Astrocyte (in vitro differentiated cells and primary cell): ENCODE data around the gene SAMM50.

Experiments
- EZH2 ChIP-seq: IDR thresholded peaks from 2 replicates; pipeline ENCODE4 v1.6.1; 2012; ENCODE audit warnings: mild to moderate bottlenecking, low read length, inconsistent platforms; ENCODE audit not compliant: insufficient read depth
- TF ChIP-seq, protein P1 (sequence below): IDR thresholded peaks from 2 replicates; pipeline ENCODE4 v1.5.1; 2011; ENCODE audit warnings: low read depth, mild to moderate bottlenecking, inconsistent platforms, low read length, moderate library complexity; ENCODE audit not compliant: insufficient read depth

- TF ChIP-seq, protein P1, sequence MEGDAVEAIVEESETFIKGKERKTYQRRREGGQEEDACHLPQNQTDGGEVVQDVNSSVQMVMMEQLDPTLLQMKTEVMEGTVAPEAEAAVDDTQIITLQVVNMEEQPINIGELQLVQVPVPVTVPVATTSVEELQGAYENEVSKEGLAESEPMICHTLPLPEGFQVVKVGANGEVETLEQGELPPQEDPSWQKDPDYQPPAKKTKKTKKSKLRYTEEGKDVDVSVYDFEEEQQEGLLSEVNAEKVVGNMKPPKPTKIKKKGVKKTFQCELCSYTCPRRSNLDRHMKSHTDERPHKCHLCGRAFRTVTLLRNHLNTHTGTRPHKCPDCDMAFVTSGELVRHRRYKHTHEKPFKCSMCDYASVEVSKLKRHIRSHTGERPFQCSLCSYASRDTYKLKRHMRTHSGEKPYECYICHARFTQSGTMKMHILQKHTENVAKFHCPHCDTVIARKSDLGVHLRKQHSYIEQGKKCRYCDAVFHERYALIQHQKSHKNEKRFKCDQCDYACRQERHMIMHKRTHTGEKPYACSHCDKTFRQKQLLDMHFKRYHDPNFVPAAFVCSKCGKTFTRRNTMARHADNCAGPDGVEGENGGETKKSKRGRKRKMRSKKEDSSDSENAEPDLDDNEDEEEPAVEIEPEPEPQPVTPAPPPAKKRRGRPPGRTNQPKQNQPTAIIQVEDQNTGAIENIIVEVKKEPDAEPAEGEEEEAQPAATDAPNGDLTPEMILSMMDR, result no peak
- TF ChIP-seq EZH2, result no peak
These were observed 41.7 kb downstream of the SAMM50 start for GRCh38 chr22:43996981-43997265.
